HCT116 (cell line): ENCODE data around the gene ANKIB1. TPM values are rescaled to one million over a fixed set of nuclear protein-coding genes. Genes with fewer than 3 reads are reported as not detected.

ENCODE experiments used
- ATAC-seq: fragments of 200-7000 bp; cut with Tn5 transposase; 2 replicates; pipeline ENCODE4 v1.9.1; 2020; ENCODE audit warnings: mild to moderate bottlenecking, moderate library complexity
- BruUV-seq: library from RNA; stranded (reverse); fragments of 400-500 nt; replicated peaks from 2 replicates; lab custom pipeline; 2021; lab: Mats Ljungman, UMichigan
- CTCF ChIA-PET: fragments of 300-600 bp; sonication (Branson Sonifier 250); formaldehyde crosslinking; loops from one replicate; lab custom pipeline; 2021; ENCODE audit warnings: antibody characterized with exemption; lab: Charles Lee
- POLR2A ChIA-PET: fragments of 300-600, 350-600 bp; sonication (Branson Sonifier 250); formaldehyde crosslinking; loops from one replicate; lab custom pipeline; 2021; ENCODE audit warnings: antibody characterized with exemption; lab: Charles Lee
- RAD21 ChIA-PET, 2 experiments: fragments of 300-600 bp; sonication (Branson Sonifier 250); formaldehyde crosslinking; loops; one replicate each; lab custom pipeline; 2023; ENCODE audit warnings: low total read pairs in 2 of 2; ENCODE audit not compliant: uncharacterized antibody in 2 of 2, unreplicated experiment in 2 of 2, low non-redundant PET in 1 of 2; lab: Charles Lee
- DNase-seq: peaks from one replicate; pipeline ENCODE4 v3.0.0-alpha.2; 2010; ENCODE audit warnings: low read depth, low spot score
- H2AFZ ChIP-seq: fragments of 200-600 bp; shearing (Covaris generic), sonication (generic); 2 replicates; pipeline ENCODE4 v1.6.1; 2017; ENCODE audit warnings: low read depth, mixed run types, mixed read lengths, antibody characterized with exemption, low read length; ENCODE audit not compliant: poor library complexity, severe bottlenecking
- H3K27ac ChIP-seq: 2 replicates; pipeline ENCODE4 v1.5.1; 2012; ENCODE audit warnings: low read depth, low read length
- H3K27me3 ChIP-seq: fragments of 200-600 bp; sonication (generic); 2 replicates; pipeline ENCODE4 v1.6.1; 2016; ENCODE audit warnings: mixed run types, low read length, mixed read lengths; ENCODE audit not compliant: insufficient read depth
- H3K36me3 ChIP-seq, 2 experiments: fragments of 200-500 bp in 1 of 2; fragments of 200-600 bp in 1 of 2; sonication (Bioruptor generic) in 1 of 2; sonication (generic) in 1 of 2; 2 replicates each; pipeline versions ENCODE4 v1.5.1 to v1.6.1; 2014 to 2016; ENCODE audit warnings: low read length in 2 of 2, inconsistent platforms in 1 of 2, mixed read lengths in 1 of 2, mixed run types in 1 of 2; ENCODE audit not compliant: insufficient read depth in 2 of 2, control insufficient read depth in 1 of 2
- H3K4me1 ChIP-seq, 2 experiments: fragments of 200-600 bp in 1 of 2; sonication (generic) in 1 of 2; 2 replicates each; pipeline versions ENCODE4 v1.5.1 to v1.6.1; 2012 to 2017; ENCODE audit warnings: low read length in 2 of 2, inconsistent platforms in 1 of 2, mild to moderate bottlenecking in 1 of 2, mixed read lengths in 1 of 2, mixed run types in 1 of 2, moderate library complexity in 1 of 2; ENCODE audit not compliant: insufficient read depth in 2 of 2, control insufficient read depth in 1 of 2
- H3K4me2 ChIP-seq: fragments of 200-600 bp; sonication (generic); 2 replicates; pipeline ENCODE4 v1.6.1; 2017; ENCODE audit warnings: mixed run types, low read length, mixed read lengths
- H3K4me3 ChIP-seq, 2 experiments: fragments of 200-600 bp in 1 of 2; sonication (generic) in 1 of 2; replicated peaks in 1 of 2; 2 replicates each; pipeline ENCODE4 v1.5.1; 2011 to 2016; ENCODE audit warnings: low read length in 2 of 2, control low read depth in 1 of 2, low read depth in 1 of 2, mild to moderate bottlenecking in 1 of 2, mixed read lengths in 1 of 2, mixed run types in 1 of 2
- H3K79me2 ChIP-seq: fragments of 200-600 bp; sonication (generic); 2 replicates; pipeline ENCODE4 v1.6.1; 2017; ENCODE audit warnings: mild to moderate bottlenecking, mixed run types, low read length, moderate library complexity, mixed read lengths; ENCODE audit not compliant: insufficient read depth
- H3K9ac ChIP-seq: fragments of 200-600 bp; sonication (generic); 2 replicates; pipeline ENCODE4 v1.6.1; 2016; ENCODE audit warnings: low read length, mixed read lengths
- H3K9me2 ChIP-seq: fragments of 200-600 bp; sonication (generic), shearing (Covaris generic); 2 replicates; pipeline ENCODE4 v1.6.1; 2017; ENCODE audit warnings: mixed run types, mild to moderate bottlenecking, moderate library complexity; ENCODE audit not compliant: insufficient read depth
- H3K9me3 ChIP-seq, 2 experiments: fragments of 200-500 bp in 1 of 2; fragments of 200-600 bp in 1 of 2; sonication (Bioruptor generic) in 1 of 2; sonication (generic) in 1 of 2; 2 replicates each; pipeline ENCODE4 v1.6.1; 2014 to 2017; ENCODE audit warnings: low read length in 2 of 2, mixed read lengths in 2 of 2, inconsistent platforms in 1 of 2, low read depth in 1 of 2, mild to moderate bottlenecking in 1 of 2, mixed run types in 1 of 2, moderate library complexity in 1 of 2; ENCODE audit not compliant: control insufficient read depth in 1 of 2, insufficient read depth in 1 of 2
- H4K20me1 ChIP-seq: fragments of 200-600 bp; sonication (generic), shearing (Covaris generic); 2 replicates; pipeline ENCODE4 v1.6.1; 2017; ENCODE audit warnings: mixed run types, mild to moderate bottlenecking, moderate library complexity; ENCODE audit not compliant: insufficient read depth
- ATF3 ChIP-seq: IDR thresholded peaks from 2 replicates; pipeline ENCODE4 v1.6.1; 2012
- CBX3 ChIP-seq: IDR thresholded peaks from 2 replicates; pipeline ENCODE4 v1.6.1; 2012; ENCODE audit warnings: low read depth
- EGR1 ChIP-seq: IDR thresholded peaks from 2 replicates; pipeline ENCODE4 v1.6.1; 2012; ENCODE audit warnings: low read depth
- ELF1 ChIP-seq: IDR thresholded peaks from 2 replicates; pipeline ENCODE4 v1.6.1; 2012; ENCODE audit warnings: low read depth, borderline replicate concordance
- EZH2 ChIP-seq: fragments of 200-600 bp; sonication (generic); IDR thresholded peaks from 2 replicates; pipeline ENCODE4 v1.6.1; 2017; ENCODE audit warnings: antibody characterized with exemption, mixed run types
- EZH2phosphoT487 ChIP-seq: fragments of 200-600 bp; IDR thresholded peaks from 2 replicates; pipeline ENCODE4 v1.6.1; 2018; ENCODE audit warnings: antibody characterized with exemption, borderline replicate concordance
- FOSL1 ChIP-seq: IDR thresholded peaks from 2 replicates; pipeline ENCODE4 v1.6.1; 2012; ENCODE audit warnings: low read depth
- JUND ChIP-seq: IDR thresholded peaks from 2 replicates; pipeline ENCODE4 v1.6.1; 2012
- POLR2A ChIP-seq: IDR thresholded peaks from 2 replicates; pipeline ENCODE4 v1.7.0; 2011; ENCODE audit warnings: borderline replicate concordance; ENCODE audit not compliant: insufficient read depth, insufficient read length; ENCODE audit errors: extremely low read depth
- POLR2AphosphoS5 ChIP-seq: IDR thresholded peaks from 2 replicates; pipeline ENCODE4 v1.6.1; 2011; ENCODE audit warnings: mild to moderate bottlenecking, low read depth, low read length, moderate library complexity
- SP1 ChIP-seq: IDR thresholded peaks from 2 replicates; pipeline ENCODE4 v1.6.1; 2012; ENCODE audit warnings: low read depth
- SRF ChIP-seq: IDR thresholded peaks from 2 replicates; pipeline ENCODE4 v1.6.1; 2012; ENCODE audit warnings: low read depth
- TCF7L2 ChIP-seq: IDR thresholded peaks from 2 replicates; pipeline ENCODE4 v1.7.0; 2011; ENCODE audit warnings: borderline replicate concordance, inconsistent platforms; ENCODE audit not compliant: insufficient read depth, insufficient read length; ENCODE audit errors: extremely low read depth
- YY1 ChIP-seq: IDR thresholded peaks from 2 replicates; pipeline ENCODE4 v1.6.1; 2011; ENCODE audit warnings: low read length, low read depth, moderate library complexity, mild to moderate bottlenecking; ENCODE audit not compliant: insufficient replicate concordance; ENCODE audit errors: extremely low read depth
- ZFX ChIP-seq: fragments of 450-650 bp; IDR thresholded peaks from 2 replicates; pipeline ENCODE4 v1.6.1; 2017
- ZNF274 ChIP-seq: fragments of 200-500 bp; sonication (Bioruptor generic); IDR thresholded peaks from 2 replicates; pipeline ENCODE4 v1.6.1; 2014; ENCODE audit warnings: mild to moderate bottlenecking, low read depth, low read length, inconsistent platforms
- intact Hi-C: fragments of 100-400 bp; cut with micrococcal nuclease; formaldehyde crosslinking; loops from 2 replicates; pipeline ENCODE4 v1.10.0; 2022
- total RNA-seq: library from RNA; stranded (reverse); gene quantifications from one replicate; pipeline ENCODE4 v1.2.1, GENCODE V29; 2021; ENCODE audit not compliant: unreplicated experiment
- TF ChIP-seq, protein P1 (sequence below): IDR thresholded peaks from 2 replicates; pipeline ENCODE4 v1.6.1; 2012
- TF ChIP-seq, protein P2 (sequence below): IDR thresholded peaks from 2 replicates; pipeline ENCODE4 v1.6.1; 2011; ENCODE audit warnings: mild to moderate bottlenecking, low read length, moderate library complexity; ENCODE audit not compliant: insufficient replicate concordance; ENCODE audit errors: extremely low read depth

ANKIB1 gene
- total RNA-seq, 1 experiment from 2014 or later: 41.2 TPM

DNA sequence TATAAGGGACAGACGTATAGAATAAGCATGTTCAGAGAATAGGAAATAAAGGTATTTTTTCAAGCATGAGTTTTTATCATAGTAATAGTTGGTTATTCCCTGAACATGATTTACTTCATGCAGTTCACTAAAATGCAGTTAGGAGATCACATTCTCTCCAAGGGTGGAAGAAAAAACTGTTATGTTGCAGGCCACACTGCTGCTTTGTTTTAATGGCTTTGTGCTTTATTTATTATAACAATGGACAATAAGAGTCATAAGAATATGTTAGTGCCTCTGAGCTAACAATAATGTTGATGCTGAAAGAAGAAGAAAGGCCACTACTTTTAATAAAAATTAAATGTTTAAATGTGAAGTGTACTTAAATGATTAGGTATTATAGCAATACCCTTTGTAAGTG is 123.0 kb downstream of the ANKIB1 start (continued):
- no peak for TF ChIP-seq TCF7L2
- TF ChIP-seq EZH2: no peak
- no peak for TF ChIP-seq CBX3

- no peak overlapping the region for H3K9ac ChIP-seq
- H3K9me2 ChIP-seq: no peaks in the 10 kb centered on the region
- ChIA-PET RAD21 (no interaction called here), CTCF (no interaction called here), POLR2A (no interaction called here)
- TF ChIP-seq POLR2A: no peak
- no peak for TF ChIP-seq JUND
- TF ChIP-seq TCF7L2: no peak
- no peak for TF ChIP-seq ZNF274
- TF ChIP-seq YY1: no peak
- no peak for TF ChIP-seq EGR1
- no peak for TF ChIP-seq POLR2AphosphoS5
- no peak for TF ChIP-seq CBX3
- no peak for TF ChIP-seq SP1
- TF ChIP-seq ELF1: no peak
- no peak for TF ChIP-seq SRF
- TF ChIP-seq EZH2phosphoT487: no peak
- no peak for TF ChIP-seq FOSL1
- TF ChIP-seq EZH2: no peak
- TF ChIP-seq ZFX: no peak
- TF ChIP-seq, protein P1, sequence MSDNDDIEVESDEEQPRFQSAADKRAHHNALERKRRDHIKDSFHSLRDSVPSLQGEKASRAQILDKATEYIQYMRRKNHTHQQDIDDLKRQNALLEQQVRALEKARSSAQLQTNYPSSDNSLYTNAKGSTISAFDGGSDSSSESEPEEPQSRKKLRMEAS: no peak
- TF ChIP-seq, protein P2, sequence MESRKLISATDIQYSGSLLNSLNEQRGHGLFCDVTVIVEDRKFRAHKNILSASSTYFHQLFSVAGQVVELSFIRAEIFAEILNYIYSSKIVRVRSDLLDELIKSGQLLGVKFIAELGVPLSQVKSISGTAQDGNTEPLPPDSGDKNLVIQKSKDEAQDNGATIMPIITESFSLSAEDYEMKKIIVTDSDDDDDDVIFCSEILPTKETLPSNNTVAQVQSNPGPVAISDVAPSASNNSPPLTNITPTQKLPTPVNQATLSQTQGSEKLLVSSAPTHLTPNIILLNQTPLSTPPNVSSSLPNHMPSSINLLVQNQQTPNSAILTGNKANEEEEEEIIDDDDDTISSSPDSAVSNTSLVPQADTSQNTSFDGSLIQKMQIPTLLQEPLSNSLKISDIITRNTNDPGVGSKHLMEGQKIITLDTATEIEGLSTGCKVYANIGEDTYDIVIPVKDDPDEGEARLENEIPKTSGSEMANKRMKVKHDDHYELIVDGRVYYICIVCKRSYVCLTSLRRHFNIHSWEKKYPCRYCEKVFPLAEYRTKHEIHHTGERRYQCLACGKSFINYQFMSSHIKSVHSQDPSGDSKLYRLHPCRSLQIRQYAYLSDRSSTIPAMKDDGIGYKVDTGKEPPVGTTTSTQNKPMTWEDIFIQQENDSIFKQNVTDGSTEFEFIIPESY: no peak
- no peak for TF ChIP-seq ATF3
- H3K27ac ChIP-seq: no peak overlapping the region
- no peaks in the 10 kb centered on the region for H4K20me1 ChIP-seq
- H3K4me3 ChIP-seq: no peak overlapping the region
- H3K27me3 ChIP-seq: no peaks in the 10 kb centered on the region
- DNase-seq (no peak), ATAC-seq (no peak)
- H2AFZ ChIP-seq: no peak overlapping the region
- H3K4me1 ChIP-seq: no peaks in the 10 kb centered on the region
- no TSS peak for BruUV-seq
- peaks cover 4 to 5% of the 10 kb centered on the region in 2 experiments; a peak in 1 of 4 replicates for H3K36me3 ChIP-seq
- H3K79me2 ChIP-seq: no peaks in the 10 kb centered on the region
- intact Hi-C loops: no loop called here
- H3K9me3 ChIP-seq: no peaks in the 10 kb centered on the region
- H3K4me2 ChIP-seq: no peak overlapping the region
These were observed 129.2 kb downstream of the ANKIB1 start for GRCh38 chr7:92375013-92375412.
